Psoas muscle (tissue), 8 donors: Measurements from ENCODE around the gene C1QTNF4. TPM values are rescaled to one million over a fixed set of nuclear protein-coding genes. Genes with fewer than 3 reads are reported as not detected.
"Not testable (repeated sequence)": the region's sequence is repeated elsewhere in the genome, so short reads cannot be mapped to it uniquely, and the experiment has no call there.

Experiments used
- ATAC-seq, 4 donors: fragments of 200-7000 bp; cut with Tn5 transposase; one replicate each; pipeline ENCODE4 v1.9.1; 2020; ENCODE audit warnings: moderate library complexity in 3 of 4, mild to moderate bottlenecking in 2 of 4
- DNase-seq, 2 donors: peaks; one replicate each; pipeline ENCODE4 v3.0.0-alpha.2; 2020
- H3K27ac ChIP-seq: fragments of 200-600 bp; one replicate; pipeline ENCODE4 v1.8.0; 2022
- H3K27me3 ChIP-seq, 3 donors: fragments of 200-600 bp in 1 of 3; one replicate each; pipeline versions ENCODE4 v1.6.1 to v1.8.0; 2013 to 2022; ENCODE audit warnings: low read length in 2 of 3, mild to moderate bottlenecking in 2 of 3, moderate library complexity in 1 of 3; ENCODE audit not compliant: insufficient read depth in 3 of 3
- H3K36me3 ChIP-seq, 2 donors: fragments of 200-600 bp in 1 of 2; one replicate each; pipeline versions ENCODE4 v1.6.1 to v1.8.0; 2013 to 2022; ENCODE audit warnings: low read depth in 1 of 2, mild to moderate bottlenecking in 1 of 2, moderate library complexity in 1 of 2; ENCODE audit not compliant: insufficient read depth in 1 of 2
- H3K4me1 ChIP-seq: fragments of 200-600 bp; one replicate; pipeline ENCODE4 v1.8.0; 2022
- H3K4me3 ChIP-seq: fragments of 200-600 bp; one replicate; pipeline ENCODE4 v1.8.0; 2022; ENCODE audit warnings: mild to moderate bottlenecking
- H3K9me3 ChIP-seq: fragments of 200-600 bp; one replicate; pipeline ENCODE4 v1.8.0; 2022
- WGBS, 3 donors: extraction: QIAGEN DNeasy Blood & Tissue Kit; methylation state at CpG; one replicate each; pipeline versions ENCODE4 v1.1.6 to v1.1.7; 2013; 5-methylcytosine and 5-hydroxymethylcytosine counted together
- intact Hi-C, 2 donors: fragments of 100-400 bp; cut with DNase I; formaldehyde crosslinking; loops; one replicate each; pipeline versions ENCODE4 v1.11.0 to v1.14.2; 2022
- polyA plus RNA-seq, 3 donors: library from polyadenylated mRNA; stranded (reverse); fragments of 200-250 nt; gene quantifications; one replicate each; pipeline ENCODE4 v1.2.3, GENCODE V29; 2013
- total RNA-seq, 4 donors: library from RNA; stranded (reverse); fragmentation: NEBNext Ultra II Directional in 2 of 4; extraction: Animal tissue kit (Norgen Biotek cat#: 25700) in 2 of 4; gene quantifications; one replicate each; pipeline versions ENCODE4 v1.2.1 to v1.2.4, GENCODE V29; 2021 to 2023
- TF ChIP-seq, protein P1 (sequence below): fragments of 200-600 bp; IDR thresholded peaks from one replicate; pipeline ENCODE4 v1.8.0; 2022; ENCODE audit warnings: antibody characterized with exemption
- donor health status: healthy with polysubstance abuse.
- donor health status: DM: no; HTN: no; CAD: no; lungs with moderate emphysema.
- donor health status: Bipolar disorder and iron deficiency.
- donor health status: healthy.
- donor health status: DM: yes; HTN: yes; CAD: no.
- donor health status: DM: no; HTN: no; CAD: no.
- donor health status: DM: no; HTN: no; CAD: no.
- donor health status: DM: yes; HTN: yes; CAD: no.

Gene C1QTNF4
- total and polyA plus RNA-seq, 7 donors: 0.19 to 0.70 (median 0.33) TPM; not detected in 1

DNA sequence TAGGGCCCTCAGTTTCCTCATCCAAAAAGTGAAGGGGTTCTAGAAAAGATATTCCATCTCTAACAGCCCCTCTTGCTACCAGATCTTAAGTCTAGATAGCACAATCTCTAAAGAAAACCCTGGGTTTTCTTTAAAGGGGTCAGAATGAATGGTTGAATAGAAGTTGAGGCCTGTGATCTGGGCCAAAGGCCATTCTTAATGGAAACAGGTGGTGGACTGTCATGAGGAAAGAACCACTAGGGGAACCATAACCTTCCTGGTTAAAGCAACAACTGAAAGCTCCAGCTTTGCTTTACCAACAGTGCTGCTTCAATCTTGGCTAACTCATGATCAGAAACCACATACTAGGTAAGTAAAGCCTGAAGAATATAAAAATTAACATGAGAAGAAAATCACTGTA is 43.1 kb downstream of the C1QTNF4 start:
- intact Hi-C loops: loop anchor here (5.0 kb wide), 1 partner anchor 34 kb away; no protein-coding TSS in a partner anchor
- Histone ChIP-seq H3K4me1 (peaks cover 51% of the 10 kb centered on the region), H3K4me3 (peak overlapping the region; percentile 81), H3K27me3 (no peaks in the 10 kb centered on the region), H3K9me3 (no peaks in the 10 kb centered on the region), H3K36me3 (peaks cover 0 to 4% of the 10 kb centered on the region in 2 donors), H3K27ac (peak overlapping the region; percentile 98)
- no peak for DNase-seq
- TF ChIP-seq, protein P1, sequence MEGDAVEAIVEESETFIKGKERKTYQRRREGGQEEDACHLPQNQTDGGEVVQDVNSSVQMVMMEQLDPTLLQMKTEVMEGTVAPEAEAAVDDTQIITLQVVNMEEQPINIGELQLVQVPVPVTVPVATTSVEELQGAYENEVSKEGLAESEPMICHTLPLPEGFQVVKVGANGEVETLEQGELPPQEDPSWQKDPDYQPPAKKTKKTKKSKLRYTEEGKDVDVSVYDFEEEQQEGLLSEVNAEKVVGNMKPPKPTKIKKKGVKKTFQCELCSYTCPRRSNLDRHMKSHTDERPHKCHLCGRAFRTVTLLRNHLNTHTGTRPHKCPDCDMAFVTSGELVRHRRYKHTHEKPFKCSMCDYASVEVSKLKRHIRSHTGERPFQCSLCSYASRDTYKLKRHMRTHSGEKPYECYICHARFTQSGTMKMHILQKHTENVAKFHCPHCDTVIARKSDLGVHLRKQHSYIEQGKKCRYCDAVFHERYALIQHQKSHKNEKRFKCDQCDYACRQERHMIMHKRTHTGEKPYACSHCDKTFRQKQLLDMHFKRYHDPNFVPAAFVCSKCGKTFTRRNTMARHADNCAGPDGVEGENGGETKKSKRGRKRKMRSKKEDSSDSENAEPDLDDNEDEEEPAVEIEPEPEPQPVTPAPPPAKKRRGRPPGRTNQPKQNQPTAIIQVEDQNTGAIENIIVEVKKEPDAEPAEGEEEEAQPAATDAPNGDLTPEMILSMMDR: peak; percentile 37
- peak; percentile 30 to 45 (median 37) for ATAC-seq

DNA sequence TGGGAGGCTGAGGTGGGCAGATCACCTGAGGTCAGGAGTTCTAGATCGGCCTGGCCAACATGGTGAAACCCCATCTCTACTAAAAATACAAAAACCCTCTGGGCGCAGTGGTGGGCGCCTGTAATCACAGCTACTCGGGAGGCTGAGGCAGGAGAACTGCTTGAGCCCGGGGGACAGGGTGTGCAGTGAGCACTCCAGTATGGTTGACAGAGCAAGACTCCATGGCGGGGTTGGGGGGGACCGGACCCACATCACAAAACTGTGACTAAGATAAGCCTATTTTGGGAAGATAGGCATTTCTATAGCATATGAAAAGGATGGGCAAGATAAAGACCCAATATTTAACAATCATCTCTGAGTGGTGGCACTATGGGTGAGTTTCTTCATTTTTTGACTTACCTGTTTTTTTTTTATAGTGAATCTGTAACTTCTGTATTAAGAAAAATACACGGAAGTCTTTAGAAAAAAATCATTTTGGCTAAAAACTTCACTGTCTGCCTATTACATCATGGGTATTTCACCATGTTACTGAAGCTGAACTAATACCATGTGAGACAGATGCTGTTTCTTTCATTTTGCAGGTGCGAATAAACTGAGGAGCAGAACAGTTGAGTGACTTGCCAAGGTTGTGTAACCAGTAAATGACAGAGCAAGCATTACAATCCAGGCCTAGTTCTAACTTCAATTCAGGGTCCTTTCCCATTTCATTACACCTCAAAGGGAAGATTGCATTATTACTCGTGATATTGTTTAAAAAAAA is 43.7 kb downstream of the C1QTNF4 start:
- intact Hi-C loops: loop anchor here (5.0 kb wide), 1 partner anchor 33 kb away; no protein-coding TSS in a partner anchor
- Histone ChIP-seq H3K4me1 (peaks cover 52% of the 10 kb centered on the region), H3K36me3 (peaks cover 0 to 4% of the 10 kb centered on the region in 2 donors), H3K27me3 (no peaks in the 10 kb centered on the region), H3K27ac (peak overlapping the region; percentile 98), H3K4me3 (peak overlapping the region; percentile 81), H3K9me3 (no peaks in the 10 kb centered on the region)
- DNase-seq: no peak
- peak; percentile 25 to 61 (median 49) for ATAC-seq
- TF ChIP-seq, protein P1: no peak
- WGBS, 3 donors: 65 to 77% (median 69%) methylated on average over 10 of the region's 10 CpGs

DNA sequence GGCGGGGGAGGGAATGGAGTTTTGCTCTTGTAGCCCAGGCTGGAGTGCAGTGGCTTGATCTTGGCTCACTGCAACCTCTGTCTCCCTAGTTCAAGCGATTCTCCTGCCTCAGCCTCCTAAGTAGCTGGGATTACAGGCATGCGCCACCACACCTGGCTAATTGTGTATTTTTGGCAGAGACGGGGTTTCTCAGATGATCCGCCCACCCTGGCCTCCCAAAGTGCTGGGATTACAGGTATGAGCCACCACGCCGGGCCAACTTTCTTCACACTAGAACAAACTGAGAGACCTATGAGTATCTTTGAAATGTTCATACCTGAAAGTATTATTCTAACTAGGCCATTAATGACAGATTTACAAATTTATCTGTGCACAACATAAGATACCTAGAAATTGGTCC is 47.9 kb downstream of the C1QTNF4 start:
- 94 to 98% (median 95%) methylated on average over 7 of the region's 7 CpGs for WGBS, 3 donors
- ATAC-seq, H3K9me3 ChIP-seq, H3K27ac ChIP-seq, H3K27me3 ChIP-seq, DNase-seq, H3K4me3 ChIP-seq, H3K36me3 ChIP-seq, intact Hi-C loops: not testable (repeated sequence)
- H3K4me1 ChIP-seq: peaks cover 64% of the 10 kb centered on the region

DNA sequence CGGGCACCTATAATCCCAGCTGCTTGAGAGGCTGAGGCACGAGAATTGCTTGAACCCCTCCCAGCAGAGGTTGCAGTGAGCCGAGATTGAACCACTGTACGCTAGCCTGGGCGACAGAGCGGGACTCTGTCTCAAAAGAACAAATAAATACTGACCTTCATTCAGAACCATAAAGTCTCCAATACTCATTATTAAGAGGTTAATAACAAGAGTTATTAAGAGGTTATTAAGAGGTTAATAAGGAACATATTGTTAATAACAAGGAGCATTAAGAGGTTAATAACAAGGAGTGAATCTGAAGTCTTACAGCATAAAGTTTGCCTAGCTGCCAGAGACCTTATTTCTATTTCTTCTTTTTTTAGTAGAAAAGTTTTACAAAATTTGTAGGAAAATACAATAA is 48.9 kb downstream of the C1QTNF4 start:
- Histone ChIP-seq H3K9me3 (no peaks in the 10 kb centered on the region), H3K4me3 (no peak overlapping the region), H3K27me3 (no peaks in the 10 kb centered on the region), H3K36me3 (no peaks in the 10 kb centered on the region), H3K27ac (no peak overlapping the region), H3K4me1 (peaks cover 64% of the 10 kb centered on the region)
- TF ChIP-seq, protein P1: no peak
- intact Hi-C loops: no loop called here
- DNase-seq (no peak), ATAC-seq (no peak)
- WGBS, 3 donors: 93 to 96% (median 93%) methylated on average over 6 of the region's 6 CpGs

DNA sequence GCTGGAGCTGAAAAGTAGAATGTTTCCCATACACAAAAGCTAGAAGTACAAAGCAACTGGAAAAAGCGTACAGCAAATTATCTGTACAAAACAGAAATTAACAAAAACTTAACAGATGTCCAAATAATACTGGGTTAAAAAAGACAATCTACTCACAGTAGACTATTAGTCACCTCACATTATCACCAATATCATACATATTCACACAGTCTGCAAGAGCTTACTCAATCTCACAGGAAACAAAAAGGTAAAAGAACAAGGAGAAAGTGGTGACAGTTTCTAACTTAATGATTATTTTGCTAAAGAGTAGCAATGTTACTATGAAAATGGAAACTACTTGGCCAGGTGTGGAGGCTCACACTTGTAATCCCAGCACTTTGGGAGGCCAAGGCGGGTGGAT is 53.1 kb downstream of the C1QTNF4 start:
- intact Hi-C loops: no loop called here
- Histone ChIP-seq H3K9me3 (no peaks in the 10 kb centered on the region), H3K36me3 (no peaks in the 10 kb centered on the region), H3K27ac (peak overlapping the region; percentile 64), H3K27me3 (no peaks in the 10 kb centered on the region), H3K4me3 (no peak overlapping the region), H3K4me1 (peaks cover 69% of the 10 kb centered on the region)
- ATAC-seq (no peak), DNase-seq (no peak)
- TF ChIP-seq, protein P1: no peak
- 97 to 98% (median 97%) methylated on average over 2 of the region's 2 CpGs for WGBS, 3 donors
